Osteocyte (in vitro differentiated cells): Measurements from ENCODE around the gene RAMAC. TPM values are rescaled to one million over a fixed set of nuclear protein-coding genes. Genes with fewer than 3 reads are reported as not detected.
"Not testable (repeated sequence)": the region's sequence is repeated elsewhere in the genome, so short reads cannot be mapped to it uniquely, and the experiment has no call there.

ENCODE experiments used
- DNase-seq: peaks from one replicate; pipeline ENCODE4 v3.0.0; 2021; ENCODE audit warnings: mixed read lengths; ENCODE audit not compliant: unreplicated experiment; ENCODE audit errors: extremely low spot score
- H3K27ac Mint-ChIP-seq: one replicate; pipeline ENCODE4 v1.8.0; 2021; ENCODE audit warnings: mild to moderate bottlenecking, mixed read lengths; ENCODE audit not compliant: unreplicated experiment
- H3K27me3 Mint-ChIP-seq: one replicate; pipeline ENCODE4 v1.8.0; 2021; ENCODE audit warnings: mixed read lengths; ENCODE audit not compliant: unreplicated experiment
- H3K36me3 Mint-ChIP-seq: one replicate; pipeline ENCODE4 v1.8.0; 2021; ENCODE audit warnings: mixed read lengths; ENCODE audit not compliant: unreplicated experiment
- H3K4me1 Mint-ChIP-seq: one replicate; pipeline ENCODE4 v1.8.0; 2021; ENCODE audit warnings: mixed read lengths; ENCODE audit not compliant: unreplicated experiment
- H3K4me3 Mint-ChIP-seq: one replicate; pipeline ENCODE4 v1.8.0; 2021; ENCODE audit warnings: mild to moderate bottlenecking, moderate library complexity, mixed read lengths; ENCODE audit not compliant: unreplicated experiment
- H3K9me3 Mint-ChIP-seq: one replicate; pipeline ENCODE4 v1.8.0; 2021; ENCODE audit warnings: mixed read lengths; ENCODE audit not compliant: unreplicated experiment
- CTCF ChIP-seq: fragments of 200-600 bp; sonication (generic); IDR thresholded peaks from 2 replicates; pipeline ENCODE4 v1.5.0; 2021; ENCODE audit warnings: antibody characterized with exemption, mild to moderate bottlenecking, moderate library complexity
- total RNA-seq: library from RNA; stranded (reverse); gene quantifications from 2 replicates; pipeline ENCODE4 v1.2.1, GENCODE V29; 2021

RAMAC gene
- total RNA-seq, 1 donor from 2014 or later, result 23.8 TPM

- DNase-seq, result no peak
- peaks cover 6% of the 10 kb centered on the region for H3K4me1 Mint-ChIP-seq
Observed at GRCh38 chr15:82995938-82996337, 9.9 kb downstream of the RAMAC start.

DNA sequence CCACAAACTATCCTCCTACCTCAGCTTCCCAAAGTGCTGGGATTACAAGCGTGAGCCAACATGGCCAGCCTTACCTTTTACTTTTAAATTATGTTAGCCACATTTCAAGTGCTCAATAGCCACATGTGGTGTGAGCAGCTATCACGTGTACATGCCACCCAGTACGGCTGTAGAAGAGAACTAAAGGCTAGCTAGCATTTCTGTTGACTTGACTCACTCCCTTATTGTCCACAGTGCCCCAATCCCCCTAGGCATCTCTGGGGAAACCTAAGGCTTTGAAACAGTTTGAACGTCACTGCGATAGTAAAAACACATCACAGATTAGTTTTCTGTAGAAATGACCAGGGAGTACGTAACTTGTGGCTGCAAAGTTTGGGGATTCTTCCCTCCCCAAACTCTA, 13.4 kb downstream of the RAMAC start:
- peak; percentile 23 for DNase-seq
- no peaks in the 10 kb centered on the region for H3K27me3 Mint-ChIP-seq
- no peak for TF ChIP-seq CTCF
- H3K27ac Mint-ChIP-seq, result no peak overlapping the region
- H3K9me3 Mint-ChIP-seq, result no peaks in the 10 kb centered on the region
- H3K4me3 Mint-ChIP-seq, result no peak overlapping the region
- H3K36me3 Mint-ChIP-seq, result no peaks in the 10 kb centered on the region
- peaks cover 6% of the 10 kb centered on the region for H3K4me1 Mint-ChIP-seq

More at GRCh38 chr15:82995938-82996337, 9.9 kb downstream of the RAMAC start:
- H3K9me3 Mint-ChIP-seq, result no peaks in the 10 kb centered on the region
- no peak for TF ChIP-seq CTCF
- H3K27me3 Mint-ChIP-seq, result no peaks in the 10 kb centered on the region
- H3K36me3 Mint-ChIP-seq, result peaks cover 4% of the 10 kb centered on the region
- H3K4me3 Mint-ChIP-seq, result no peak overlapping the region
- no peak overlapping the region for H3K27ac Mint-ChIP-seq

- H3K4me3 Mint-ChIP-seq, result peak overlapping the region; percentile 69
Observed at GRCh38 chr15:82999905-83000671, 14.1 kb downstream of the RAMAC start.

DNA sequence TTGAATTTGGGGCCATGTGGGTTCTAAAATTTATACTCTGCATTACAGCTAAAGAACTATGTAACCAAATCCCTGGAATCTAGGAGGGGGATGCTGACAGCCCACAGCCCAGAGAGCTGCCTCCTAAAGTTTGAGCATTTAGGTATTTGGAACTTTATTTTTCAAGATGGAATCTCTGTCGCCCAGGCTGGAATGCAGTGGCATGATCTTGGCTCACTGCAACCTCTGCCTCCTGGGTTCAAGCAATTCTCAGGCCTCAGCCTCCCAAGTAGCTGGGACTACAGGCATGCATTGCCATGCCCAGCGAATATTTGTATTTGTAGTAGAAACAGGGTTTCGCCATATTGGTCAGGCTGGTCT, 14.6 kb downstream of the RAMAC start:
- H3K36me3 Mint-ChIP-seq, H3K9me3 Mint-ChIP-seq, H3K4me3 Mint-ChIP-seq, H3K27me3 Mint-ChIP-seq, H3K4me1 Mint-ChIP-seq, H3K27ac Mint-ChIP-seq: not testable (repeated sequence)
- peak; percentile 44 for DNase-seq

More at GRCh38 chr15:82999905-83000671, 14.1 kb downstream of the RAMAC start:
- peak; percentile 44 for DNase-seq
- Mint-ChIP-seq H3K36me3 (no peaks in the 10 kb centered on the region), H3K9me3 (no peaks in the 10 kb centered on the region), H3K27ac (no peak overlapping the region), H3K27me3 (no peaks in the 10 kb centered on the region), H3K4me1 (peaks cover 6% of the 10 kb centered on the region)
- peak; percentile 70 for TF ChIP-seq CTCF

DNA sequence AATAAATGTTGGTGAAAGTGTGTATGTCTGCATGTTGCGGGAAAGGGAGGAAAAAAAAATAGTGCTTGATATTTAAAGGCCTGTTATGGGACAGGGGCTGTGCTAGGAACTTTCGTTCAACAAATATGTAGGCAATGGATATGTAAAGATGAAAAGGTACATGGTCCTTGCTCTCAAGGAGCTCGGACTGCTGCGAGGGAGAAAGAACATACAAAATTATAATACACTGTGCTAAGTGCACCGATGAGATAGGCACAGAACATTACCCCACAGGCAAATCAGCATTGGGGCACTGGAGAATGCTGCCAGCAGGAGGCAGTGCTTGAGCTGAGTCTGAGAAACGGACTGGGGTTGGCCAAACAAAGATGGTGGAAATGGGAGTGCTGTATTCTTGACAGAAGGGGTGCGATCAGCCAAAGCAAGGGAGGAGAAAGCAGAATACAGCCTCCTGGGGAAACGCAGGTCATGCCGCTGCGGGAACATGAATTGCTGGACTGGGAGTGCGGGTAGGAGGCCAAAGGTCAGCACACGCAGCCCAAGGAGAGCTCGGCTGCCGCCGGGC, 24.8 kb downstream of the RAMAC start:
- Mint-ChIP-seq H3K36me3 (peaks cover 13% of the 10 kb centered on the region), H3K9me3 (no peaks in the 10 kb centered on the region), H3K27ac (peak overlapping the region; percentile 91), H3K4me1 (peaks cover 34% of the 10 kb centered on the region), H3K27me3 (no peaks in the 10 kb centered on the region), H3K4me3 (peak overlapping the region; percentile 91)
- peak; percentile 91 for TF ChIP-seq CTCF
- DNase-seq, result peak; percentile 90
